ENCODE results near the gene CPB2.

Gene CPB2

GRCh38 chr13:46126552-46127357, 21.9 kb upstream of the CPB2 start:
- peak; percentile 36 to 37 for DNase-seq

GRCh38 chr13:46126056-46126455, 21.2 kb upstream of the CPB2 start:
- DNase-seq: no peak

GRCh38 chr13:46124967-46125933, 20.4 kb upstream of the CPB2 start:
- DNase-seq: no peak

- DNase-seq: no peak
Measured at GRCh38 chr13:46124531-46124966, 19.7 kb upstream of the CPB2 start.

- no peak for DNase-seq
Measured at GRCh38 chr13:46122304-46122703, 17.5 kb upstream of the CPB2 start.

- no peak for DNase-seq
Measured at GRCh38 chr13:46121597-46122163, 16.8 kb upstream of the CPB2 start.

- no peak for DNase-seq
Measured at GRCh38 chr13:46121033-46121432, 16.2 kb upstream of the CPB2 start.

GRCh38 chr13:46119883-46120614, 15.2 kb upstream of the CPB2 start:
- DNase-seq: no peak

- DNase-seq: no peak
Measured at GRCh38 chr13:46116653-46117502, 12.0 kb upstream of the CPB2 start.

- no peak for DNase-seq
Measured at GRCh38 chr13:46114613-46115012, 9.8 kb upstream of the CPB2 start.

GRCh38 chr13:46113596-46113995, 8.8 kb upstream of the CPB2 start:
- DNase-seq: no peak

- DNase-seq: no peak
Measured at GRCh38 chr13:46111151-46111550, 6.3 kb upstream of the CPB2 start.

GRCh38 chr13:46109451-46109850, 4.6 kb upstream of the CPB2 start:
- no peak for DNase-seq

GRCh38 chr13:46106839-46107371, 2.1 kb upstream of the CPB2 start:
- DNase-seq: no peak

- no peak for DNase-seq
Measured at GRCh38 chr13:46103037-46103436, 1.8 kb downstream of the CPB2 start.

- DNase-seq: no peak
Measured at GRCh38 chr13:46102255-46102605, 2.6 kb downstream of the CPB2 start.

GRCh38 chr13:46101484-46102254, 3.2 kb downstream of the CPB2 start:
- DNase-seq: no peak

GRCh38 chr13:46101002-46101401, 3.8 kb downstream of the CPB2 start:
- no peak for DNase-seq

- no peak for DNase-seq
Measured at GRCh38 chr13:46100191-46100815, 4.5 kb downstream of the CPB2 start.

GRCh38 chr13:46097663-46098062, 7.2 kb downstream of the CPB2 start:
- no peak for DNase-seq
